GM19193 (cell line): ENCODE results near the gene CMTM1.

ENCODE experiments used
- POLR2A ChIP-seq: IDR thresholded peaks from 4 replicates; pipeline ENCODE4 v1.6.1; 2011; ENCODE audit not compliant: insufficient read depth, insufficient read length; ENCODE audit errors: extremely low read depth

CMTM1 gene

DNA sequence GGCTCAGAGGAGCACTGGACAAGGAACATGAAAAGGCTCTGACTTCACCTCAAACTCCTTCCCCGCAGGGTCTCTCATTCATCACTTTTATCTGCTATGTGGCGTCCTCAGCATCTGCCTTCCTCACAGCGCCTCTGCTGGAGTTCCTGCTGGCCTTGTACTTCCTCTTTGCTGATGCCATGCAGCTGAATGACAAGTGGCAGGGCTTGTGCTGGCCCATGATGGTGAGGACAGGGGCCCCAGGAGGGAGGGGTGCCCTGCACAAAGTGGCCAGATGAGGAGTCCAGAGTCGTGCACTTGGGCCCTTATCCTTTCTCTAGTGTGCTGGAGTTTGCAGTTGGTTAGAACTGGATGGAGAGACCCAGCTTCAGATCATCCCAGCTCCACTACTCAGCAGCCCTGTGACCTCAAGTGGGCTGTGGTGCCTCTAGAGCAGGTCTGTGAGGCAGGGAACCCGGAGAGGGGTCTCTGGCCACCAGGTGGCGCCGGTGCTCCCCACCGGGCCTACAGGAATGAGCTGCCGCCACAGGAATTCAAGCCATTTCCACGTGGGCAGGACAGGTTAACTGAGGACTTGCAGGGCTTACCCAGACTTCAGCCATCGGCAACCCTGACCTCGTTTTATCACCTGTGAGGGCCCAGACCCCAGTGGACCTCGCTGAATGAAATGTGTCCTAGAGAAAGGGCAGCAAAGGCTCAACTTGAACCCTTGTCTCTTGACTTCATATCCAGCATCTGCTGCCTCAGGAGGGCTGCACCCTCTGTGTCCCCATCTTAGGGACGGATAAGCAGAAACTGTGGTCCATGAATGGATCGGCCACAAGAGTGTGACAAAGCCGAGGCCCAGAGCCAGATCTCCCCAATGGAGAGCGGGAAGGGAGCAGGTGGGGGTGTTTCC lies 42.3 kb downstream of the CMTM1 start:
- no peak for TF ChIP-seq POLR2A

DNA sequence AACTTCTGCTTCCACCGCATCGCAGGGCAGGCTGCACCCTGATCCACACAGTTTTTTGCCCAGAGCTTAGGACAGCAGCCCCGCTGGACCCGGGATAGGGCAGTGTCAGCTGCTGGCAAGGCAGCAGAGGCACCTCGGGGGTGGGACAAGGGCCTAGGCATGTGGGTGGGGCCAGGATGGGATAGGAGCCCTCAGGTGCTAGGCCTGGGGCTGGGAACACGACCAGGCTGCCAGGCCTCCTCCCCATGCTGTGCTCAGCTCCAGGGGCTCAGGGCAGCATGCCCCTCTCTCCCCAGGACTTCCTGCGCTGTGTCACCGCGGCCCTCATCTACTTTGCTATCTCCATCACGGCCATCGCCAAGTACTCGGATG lies 42.9 kb downstream of the CMTM1 start:
- no peak for TF ChIP-seq POLR2A

DNA sequence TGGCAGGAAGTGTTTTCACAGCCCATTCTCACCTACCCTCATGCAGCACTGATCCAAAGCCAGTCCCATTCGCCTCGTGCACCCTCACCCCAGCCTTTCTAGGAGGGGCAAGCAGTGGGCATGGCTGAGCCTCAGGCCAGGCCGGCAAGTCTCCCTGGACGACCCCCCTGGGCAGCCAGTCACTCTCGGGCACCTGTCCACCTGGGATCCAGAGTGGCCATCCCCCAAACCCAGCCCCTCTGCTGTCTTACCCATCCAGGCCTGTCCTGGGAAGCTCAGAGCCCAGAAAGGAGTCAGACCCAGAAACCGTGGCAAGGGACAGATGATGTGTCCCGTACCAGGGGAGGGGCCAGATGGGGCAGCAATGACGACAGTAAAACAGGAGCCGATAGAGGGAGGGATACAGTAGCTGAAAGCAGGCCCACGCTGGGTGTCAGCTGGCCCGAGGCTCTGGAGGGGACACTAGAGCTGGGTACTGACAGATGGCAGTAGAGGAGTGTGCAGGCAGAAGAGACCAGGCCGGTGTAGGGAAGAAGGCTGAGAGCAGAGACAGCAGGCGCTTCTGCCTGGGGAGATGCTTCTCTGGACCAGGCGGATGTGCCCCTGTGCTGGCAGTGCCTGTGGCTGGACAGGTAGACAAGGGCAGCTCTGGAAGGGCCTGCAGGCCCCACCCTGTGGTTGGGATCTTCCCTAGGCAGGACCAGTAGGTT lies 44.0 kb downstream of the CMTM1 start:
- TF ChIP-seq POLR2A = no peak

DNA sequence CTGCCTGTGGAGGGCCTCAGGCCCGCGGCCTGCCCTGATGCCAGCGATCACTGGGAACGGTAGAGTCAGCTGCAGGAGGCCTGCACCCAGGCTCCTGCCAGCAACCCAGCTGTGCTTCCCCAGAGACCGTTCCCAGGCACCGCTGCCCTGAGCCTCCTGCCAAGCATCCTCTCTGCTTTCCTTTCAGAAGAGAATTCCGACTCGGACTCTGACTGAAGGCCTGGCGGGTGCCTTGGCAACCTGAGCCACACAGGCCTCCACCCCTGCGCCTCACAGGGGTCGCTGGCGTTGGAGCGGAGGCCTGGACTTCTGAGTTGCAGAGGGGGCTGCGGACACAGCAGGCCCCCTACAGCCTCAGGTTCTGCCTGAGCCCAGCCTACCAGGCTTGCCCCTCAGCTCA lies 46.2 kb downstream of the CMTM1 start:
- TF ChIP-seq POLR2A = no peak

DNA sequence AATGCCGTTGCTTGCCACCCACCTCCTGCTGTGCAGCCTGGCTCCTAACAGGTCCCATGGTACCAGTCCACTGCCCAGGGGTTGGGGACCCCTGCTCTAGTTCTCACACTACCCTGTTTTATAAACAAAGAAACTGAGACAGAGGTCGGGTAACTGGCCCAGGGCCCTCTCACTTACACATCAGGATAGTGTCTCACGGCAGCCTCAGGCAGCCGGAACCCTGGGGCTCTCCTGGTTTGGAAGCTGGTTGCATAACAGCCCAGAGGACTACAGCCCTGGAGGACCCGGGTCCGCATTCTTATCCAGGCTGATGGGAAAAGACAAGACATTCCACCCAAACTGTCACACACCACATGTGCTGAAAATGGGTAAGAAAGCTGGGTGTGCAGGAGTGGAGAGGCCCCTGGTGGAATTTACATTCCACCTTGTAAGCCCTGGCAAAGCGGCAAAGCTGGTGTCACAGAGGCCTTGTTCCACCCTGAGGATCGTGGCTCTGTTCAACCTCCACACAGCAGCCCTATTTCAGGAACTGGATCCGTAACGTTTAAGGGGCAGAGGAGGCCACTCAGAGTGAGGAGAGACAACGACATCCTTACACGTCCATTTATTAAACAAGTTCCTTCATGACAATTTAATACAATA lies 48.0 kb downstream of the CMTM1 start:
- TF ChIP-seq POLR2A = no peak

DNA sequence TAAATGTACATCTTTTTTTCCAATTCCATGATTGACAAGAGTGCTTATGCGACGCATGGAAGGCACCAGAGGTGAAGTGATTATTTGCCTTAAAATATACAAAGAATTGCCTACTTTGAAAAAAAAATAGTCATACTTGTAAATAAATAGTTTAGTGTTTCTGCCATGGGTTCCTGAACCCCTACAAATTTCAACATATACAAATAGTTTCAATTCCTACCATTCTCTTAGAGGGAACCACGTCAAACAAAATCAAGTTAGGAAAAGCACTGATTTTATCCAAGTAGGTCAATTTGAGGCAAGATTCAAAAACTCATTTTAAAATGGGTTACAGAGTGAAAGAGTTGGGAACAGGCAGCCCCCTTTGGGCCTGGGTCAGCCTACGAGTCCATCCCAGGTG lies 49.9 kb downstream of the CMTM1 start:
- TF ChIP-seq POLR2A = no peak

DNA sequence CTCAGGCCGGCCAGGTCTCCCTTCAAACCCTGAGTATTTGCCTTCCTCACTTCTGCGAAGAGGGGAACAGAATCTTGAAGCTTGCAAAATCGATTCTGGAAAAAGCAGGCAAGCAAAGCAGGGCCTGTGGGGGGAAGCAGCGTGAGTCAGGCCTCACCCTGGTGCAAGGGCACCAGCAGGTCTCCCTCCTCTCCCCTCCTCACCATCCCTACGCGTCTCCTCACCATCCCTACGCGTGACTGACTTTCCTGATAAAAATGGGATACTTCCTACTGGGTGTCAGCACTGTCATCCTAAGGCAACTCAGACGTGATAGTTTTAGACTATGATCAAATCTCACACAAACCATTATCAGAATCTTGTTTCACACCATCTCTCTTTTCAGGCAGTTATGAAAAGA lies 50.4 kb downstream of the CMTM1 start:
- no peak for TF ChIP-seq POLR2A

DNA sequence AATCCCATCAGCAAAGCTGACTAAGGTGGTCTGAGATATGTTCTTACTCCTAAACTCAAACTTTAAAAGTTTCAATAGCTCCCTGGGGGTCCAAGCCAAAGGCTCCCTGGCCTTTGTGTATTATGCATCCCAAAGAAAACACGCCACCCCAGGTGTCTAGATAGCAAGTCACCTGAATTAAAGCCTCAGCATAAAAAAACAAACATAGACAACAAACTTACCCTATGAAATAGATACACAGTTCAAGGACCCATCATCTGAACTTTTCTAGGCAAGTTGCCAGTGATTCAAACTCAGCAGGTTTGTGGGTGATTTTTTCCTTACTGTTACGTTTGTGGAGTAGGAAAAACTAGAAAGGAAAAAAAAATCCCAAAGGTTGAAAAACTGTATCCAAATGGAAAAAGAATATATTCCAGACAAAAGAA lies 50.8 kb downstream of the CMTM1 start:
- TF ChIP-seq POLR2A = no peak

DNA sequence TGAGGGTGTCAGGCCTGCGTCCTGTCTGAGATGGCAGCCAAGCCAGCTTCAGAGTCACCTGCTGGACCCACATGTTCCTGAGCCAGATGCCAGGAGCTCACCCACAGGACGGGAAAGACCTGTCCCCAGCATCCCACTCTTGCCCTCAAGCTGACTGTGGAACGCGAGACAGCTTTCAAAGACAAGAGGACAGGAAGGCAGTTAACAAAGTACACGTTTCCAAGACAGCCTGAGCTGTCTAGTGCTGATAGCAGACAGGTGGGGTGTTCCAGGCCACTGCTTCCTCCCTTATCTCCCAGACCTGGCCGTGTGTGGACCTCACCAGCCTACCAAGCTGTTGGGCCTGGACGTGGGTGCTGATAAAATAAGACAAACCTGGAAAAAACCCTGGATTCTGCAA lies 51.5 kb downstream of the CMTM1 start:
- no peak for TF ChIP-seq POLR2A

DNA sequence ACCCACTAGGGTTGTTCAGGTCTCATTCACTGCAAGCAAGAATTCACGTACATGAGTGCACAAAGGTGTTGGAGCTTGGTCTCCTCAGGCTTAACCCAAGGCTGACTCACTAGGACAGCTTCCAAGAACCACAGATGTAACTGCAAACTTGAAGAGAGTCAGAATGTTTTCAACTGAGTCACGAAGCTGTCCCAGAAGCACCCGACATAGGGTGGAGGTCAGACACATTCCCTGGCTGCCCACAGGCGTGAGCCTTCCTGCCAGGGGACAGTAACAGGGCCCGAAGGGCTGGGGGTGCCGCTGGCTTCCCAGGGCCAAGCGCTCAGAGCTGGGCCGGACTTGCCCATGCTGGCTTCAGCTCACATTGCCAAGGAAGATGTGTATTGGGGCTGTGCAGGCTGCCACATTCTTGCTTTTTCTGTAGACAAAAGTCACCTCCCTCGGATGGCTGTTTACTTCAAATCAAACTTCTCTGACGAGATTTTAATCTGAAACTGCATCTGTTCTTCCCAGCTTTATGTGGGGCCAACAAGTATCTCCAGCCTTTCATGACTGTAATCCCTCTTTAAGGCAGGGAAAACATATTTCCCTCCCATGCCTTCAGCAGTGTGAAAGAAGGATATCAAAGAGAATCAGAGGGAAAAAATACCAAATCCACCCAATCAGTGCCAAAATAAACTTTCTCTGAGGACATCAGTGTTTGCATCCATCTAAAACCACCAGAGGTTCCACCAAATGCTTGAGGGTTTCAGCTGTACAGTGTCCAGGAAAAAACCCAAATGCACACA lies 52.5 kb downstream of the CMTM1 start:
- no peak for TF ChIP-seq POLR2A

DNA sequence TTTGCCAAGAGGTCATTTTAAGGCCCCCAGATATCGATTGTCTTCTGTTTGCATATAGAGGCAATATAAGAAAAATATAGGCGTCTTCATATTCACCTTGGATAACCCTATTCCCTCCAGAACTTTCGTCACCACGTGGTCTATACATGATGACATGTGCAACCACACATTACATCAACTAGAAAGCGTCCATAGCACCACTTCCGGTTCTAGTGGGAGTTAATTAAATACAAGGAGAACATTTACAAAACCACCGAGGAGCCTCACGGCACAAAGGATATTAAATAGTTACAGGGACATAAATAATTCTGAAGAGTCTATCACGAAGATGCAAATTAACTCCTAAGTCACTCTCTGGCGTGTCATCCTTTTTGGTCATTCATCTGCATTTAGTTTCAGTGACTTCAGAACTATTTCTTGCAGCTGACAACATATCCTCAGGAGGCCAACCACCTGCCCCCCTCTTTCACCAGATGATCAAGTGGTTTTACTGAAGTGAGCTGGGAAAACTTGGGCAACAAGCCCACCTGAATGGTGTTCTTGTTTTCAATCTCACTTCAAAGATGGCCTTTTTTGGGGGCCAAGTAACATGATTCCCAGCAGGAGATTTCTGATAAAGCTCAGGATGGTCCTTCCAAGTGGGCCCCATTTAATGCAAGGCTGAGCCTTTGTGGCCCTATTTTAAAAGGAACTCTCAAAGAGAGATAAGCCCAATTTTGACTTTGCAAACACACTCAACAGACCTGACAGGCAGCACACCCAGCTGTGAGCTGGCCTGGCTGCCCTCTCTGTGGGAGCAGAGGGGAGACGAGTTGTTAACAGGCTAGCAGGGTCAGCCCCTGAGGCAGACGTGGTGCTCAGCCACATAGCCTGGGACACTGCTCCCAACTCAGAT lies 53.5 kb downstream of the CMTM1 start:
- TF ChIP-seq POLR2A = no peak

DNA sequence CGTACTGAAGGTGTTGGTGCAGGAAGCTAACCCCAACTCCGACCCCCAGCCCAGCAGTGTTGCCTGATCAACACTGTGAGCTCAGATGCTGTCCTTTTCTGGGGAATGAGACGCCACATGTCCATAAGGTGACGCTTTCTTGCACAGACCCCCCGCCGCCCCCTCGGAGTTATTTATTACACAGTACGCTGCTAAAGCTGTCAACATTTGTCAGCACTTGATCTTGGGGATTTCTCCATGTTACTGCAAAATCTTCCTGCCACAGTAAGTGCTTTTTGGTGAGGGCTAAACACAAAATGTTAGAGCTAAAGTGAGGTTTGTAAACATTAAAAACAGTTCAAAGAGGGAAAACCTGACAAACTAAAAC lies 54.2 kb downstream of the CMTM1 start:
- TF ChIP-seq POLR2A = no peak

DNA sequence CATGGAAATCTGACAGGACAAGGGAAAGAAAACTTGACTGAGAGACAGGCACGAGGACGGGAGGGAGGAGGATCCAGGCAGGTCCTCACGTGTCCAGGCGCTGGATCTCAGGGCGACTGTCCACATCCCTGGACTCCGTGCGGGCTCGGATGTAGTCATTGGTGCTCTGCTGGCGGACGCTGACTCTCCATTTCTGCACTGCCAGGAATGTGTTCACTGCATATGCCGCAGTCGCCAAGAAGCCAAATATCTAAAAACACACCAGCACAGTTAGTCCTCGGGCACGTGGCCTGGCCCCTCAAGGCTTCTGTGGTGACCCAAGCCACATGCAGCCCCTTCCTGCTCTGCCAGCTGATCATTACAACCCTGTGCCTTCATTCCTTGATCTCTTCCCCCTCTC lies 55.7 kb downstream of the CMTM1 start:
- TF ChIP-seq POLR2A = no peak

DNA sequence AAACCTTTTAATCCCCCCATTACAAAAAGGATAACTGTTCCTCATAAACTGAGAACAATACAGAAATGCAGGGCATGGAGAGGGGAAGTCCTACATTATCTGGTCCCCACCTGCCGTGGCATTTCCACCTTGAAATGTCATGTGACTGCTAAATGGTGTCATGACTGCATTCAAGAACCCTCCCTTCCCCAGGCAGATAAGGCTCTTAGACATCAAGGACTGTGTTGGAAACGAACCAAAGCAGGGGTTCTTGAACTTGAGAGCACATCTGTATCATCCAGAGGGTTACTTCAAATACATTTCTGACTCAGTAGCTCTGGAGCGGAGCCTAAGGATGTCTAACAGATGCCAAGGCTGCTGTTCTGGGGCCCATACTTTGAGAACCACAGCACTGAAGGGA lies 56.6 kb downstream of the CMTM1 start:
- TF ChIP-seq POLR2A = no peak

DNA sequence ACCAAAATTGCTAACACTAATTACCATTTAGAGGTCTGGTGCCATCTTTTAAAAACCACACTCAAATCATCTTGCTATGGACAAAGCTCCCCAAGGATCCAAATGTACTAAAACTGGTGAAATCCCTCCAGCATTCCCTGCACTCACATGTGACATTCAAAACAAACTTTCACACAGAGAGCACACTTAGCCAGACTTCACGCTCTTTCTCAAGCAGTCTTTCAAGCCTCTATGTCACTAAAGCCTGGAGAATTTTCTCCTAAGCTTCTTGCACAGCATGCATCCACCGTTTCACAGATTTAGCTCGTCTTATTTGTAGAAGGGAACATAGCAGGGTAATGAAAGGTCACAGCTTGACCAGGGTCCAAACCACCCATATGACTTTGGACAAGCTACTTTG lies 57.5 kb downstream of the CMTM1 start:
- no peak for TF ChIP-seq POLR2A
